GM19023 (cell line): ENCODE data around the gene HCFC2.
"Not testable (repeated sequence)": the region's sequence is repeated elsewhere in the genome, so short reads cannot be mapped to it uniquely, and the experiment has no call there.

Experiments
- ATAC-seq: cut with Tn5 transposase; IDR thresholded peaks from one replicate; pipeline ENCODE4 v1.9.1; 2021; ENCODE audit warnings: mild to moderate bottlenecking, moderate library complexity; ENCODE audit not compliant: unreplicated experiment

HCFC2 gene

DNA sequence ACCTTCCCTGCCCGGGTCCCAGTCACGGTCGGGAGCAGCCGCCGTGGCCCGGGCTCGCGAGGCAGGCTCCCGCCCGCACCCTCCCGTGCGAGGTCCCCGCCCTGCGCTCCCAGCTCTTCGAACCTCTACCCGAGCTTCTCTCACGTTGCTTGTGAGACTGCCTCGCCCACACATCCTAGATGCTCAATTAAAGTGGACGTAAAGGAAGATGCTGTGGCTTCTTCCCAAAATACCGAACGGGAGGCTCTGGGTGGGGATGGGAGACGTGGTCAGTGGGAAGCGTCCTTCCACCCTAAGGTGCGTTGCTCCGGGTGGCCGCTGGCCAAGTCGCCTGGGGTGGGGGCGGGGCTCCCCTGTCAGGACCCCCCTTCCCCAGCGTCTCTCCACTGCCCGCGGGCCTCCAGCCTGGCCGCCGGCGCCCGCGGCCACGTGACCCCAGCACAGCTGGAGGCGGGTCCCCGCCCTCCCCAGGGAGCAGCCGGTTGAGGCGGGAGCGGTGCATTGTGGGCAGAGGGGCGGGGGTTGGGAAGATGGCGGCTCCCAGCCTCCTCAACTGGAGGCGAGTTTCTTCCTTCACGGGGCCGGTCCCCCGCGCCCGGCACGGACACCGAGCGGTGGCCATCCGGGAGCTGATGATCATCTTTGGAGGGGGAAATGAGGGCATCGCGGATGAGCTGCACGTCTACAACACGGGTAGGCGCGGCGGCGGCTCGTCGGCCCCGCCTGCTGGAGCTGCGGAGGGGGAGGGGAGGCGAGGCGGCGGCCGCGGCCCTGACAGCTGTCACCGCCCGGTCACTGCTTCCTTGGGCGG lies at the start of gene HCFC2:
Gene HCFC2 (plus strand): TSS at position 501 of the 811 bp plus-strand sequence. CDS start 30 bp downstream, at position 531.
- peak; percentile 90 for ATAC-seq

DNA sequence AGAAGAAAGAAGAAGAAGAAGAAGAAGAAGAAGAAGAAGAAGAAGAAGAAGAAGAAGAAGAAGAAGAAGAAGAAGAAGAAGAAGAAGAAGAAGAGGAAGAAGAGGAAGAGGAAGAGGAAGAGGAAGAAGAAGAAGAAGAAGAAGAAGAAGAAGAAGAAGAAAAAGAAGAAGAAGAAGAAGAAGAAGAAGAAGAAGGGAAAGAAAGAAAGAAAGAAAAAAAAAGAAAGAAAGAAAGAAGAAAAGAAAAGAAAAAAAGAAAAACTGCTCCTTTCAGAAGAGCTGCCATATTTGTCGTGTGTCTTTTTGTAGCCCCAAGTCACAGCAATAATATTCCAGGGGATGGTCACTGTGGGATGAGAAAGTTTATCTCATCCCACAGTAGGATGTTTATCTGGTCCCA lies 42.5 kb upstream of the HCFC2 start:
- not testable (repeated sequence) for ATAC-seq

DNA sequence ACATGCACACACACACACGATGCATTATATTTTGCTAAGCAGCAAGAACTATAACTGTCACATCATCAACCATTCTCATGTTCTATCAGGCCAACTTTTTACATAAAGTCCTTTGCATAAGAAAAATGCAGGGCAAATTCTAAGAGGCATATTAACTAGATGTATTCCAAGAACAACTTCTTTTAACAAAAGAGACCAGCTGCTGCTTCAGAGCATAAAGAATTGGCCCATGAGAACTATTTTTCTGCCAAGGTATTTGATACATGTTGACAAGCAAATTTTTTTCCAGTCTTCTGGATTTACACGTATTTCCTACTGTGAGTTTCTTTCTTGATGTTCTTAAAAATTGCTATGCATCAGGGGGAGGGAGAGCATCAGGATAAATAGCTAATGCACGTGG lies 41.5 kb upstream of the HCFC2 start:
- no peak for ATAC-seq

DNA sequence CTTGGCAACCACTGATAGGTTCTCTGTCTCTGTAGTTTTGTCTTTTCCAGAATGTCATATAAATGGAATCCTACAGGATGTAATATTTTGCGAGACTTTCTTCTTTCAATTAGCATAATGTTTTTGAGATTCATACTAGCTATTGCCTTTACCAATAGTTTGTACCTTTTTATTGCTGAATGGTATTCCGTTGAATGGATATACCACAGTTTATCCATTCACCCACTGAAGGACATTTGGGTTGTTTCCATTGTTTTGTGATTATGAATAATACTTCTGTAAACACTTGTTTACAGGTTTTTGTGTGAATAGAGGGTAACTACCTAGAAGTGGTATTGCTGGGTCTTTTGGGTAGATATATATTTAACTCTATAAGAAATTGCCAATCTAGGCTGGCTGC lies 40.6 kb upstream of the HCFC2 start:
- ATAC-seq, result no peak

DNA sequence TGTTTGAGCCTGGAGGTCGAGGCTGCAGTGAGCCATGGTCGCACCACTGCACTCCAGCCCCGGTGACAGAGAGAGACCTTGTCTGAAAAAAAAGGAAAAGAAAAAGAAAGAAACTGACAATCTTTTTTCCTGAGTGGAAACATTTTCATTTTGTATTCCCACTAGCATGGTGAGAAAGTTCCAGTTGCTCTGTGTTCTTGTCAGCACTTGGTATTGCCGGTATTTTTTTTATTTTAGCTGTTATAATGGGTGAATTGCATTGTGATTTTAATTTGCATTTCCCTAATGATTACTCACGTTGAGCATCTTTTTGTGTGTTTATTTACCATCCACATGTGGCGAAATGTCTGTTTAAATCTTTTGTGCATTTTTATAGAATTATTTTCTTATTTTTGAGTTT lies 40.0 kb upstream of the HCFC2 start:
- no peak for ATAC-seq

DNA sequence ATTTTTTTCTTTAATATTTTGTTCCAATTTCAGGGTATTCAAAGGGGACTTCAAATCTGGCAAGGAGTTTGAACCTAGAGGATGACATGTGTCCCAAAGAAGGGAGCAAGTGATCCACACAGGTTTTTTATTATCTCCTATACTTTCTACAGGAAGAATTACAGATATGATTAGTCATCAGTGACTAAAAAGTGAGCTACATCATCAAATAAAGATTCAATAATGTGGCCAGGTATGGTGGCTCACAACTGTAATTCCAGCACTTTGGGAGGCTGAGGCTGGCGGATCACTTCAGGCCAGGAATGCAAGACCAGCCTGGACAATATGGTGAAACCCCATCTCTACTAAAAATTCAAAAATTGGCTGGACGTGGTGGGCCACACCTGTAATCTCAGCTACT lies 38.6 kb upstream of the HCFC2 start:
- ATAC-seq, result no peak

DNA sequence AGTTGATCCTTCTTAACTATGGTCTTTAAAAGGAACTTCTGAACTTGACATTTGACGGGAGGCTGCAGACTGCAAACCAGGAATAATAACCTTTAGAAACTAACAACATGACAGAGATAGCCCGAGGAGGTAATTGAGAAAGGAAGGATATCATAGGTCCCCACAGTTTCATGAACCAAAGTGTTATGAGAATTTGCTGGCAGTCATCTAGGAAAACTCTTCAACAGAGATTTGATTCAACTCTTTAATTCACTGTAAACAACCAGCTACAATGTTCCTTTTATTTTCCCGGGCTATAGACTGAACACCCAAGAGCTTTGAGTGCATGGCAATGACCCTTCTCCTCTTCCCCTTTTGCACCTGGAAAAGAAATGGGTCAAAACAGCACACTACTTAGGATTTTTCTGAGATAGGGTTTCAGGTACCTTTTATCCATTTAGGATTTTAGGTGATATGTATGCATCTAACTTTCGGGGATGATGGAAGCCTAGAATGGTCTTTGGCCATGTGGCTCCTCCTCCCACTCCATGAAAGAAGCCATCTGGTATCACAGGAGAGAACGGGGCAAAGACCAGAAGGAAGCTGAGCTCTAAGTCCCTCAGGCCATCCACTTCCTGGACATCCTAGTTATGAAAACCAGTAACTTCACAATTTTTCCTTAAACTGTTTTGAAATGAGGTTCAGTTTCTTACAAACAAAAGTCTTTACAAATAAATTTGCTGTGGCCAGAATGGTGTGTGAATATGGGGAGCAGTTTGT lies 37.3 kb upstream of the HCFC2 start:
- ATAC-seq, result no peak

DNA sequence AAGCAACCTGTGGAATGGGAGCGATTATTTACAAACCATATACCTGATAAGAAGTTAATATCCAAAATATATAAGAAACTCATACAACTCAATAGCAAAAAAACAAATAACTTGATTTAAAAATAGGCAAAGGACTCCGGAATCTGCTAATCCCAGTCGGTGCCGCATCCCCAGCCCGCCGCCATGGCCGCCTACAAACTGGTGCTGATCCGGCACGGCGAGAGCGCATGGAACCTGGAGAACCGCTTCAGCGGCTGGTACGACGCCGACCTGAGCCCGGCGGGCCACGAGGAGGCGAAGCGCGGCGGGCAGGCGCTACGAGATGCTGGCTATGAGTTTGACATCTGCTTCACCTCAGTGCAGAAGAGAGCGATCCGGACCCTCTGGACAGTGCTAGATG lies 33.7 kb upstream of the HCFC2 start:
- not testable (repeated sequence) for ATAC-seq

DNA sequence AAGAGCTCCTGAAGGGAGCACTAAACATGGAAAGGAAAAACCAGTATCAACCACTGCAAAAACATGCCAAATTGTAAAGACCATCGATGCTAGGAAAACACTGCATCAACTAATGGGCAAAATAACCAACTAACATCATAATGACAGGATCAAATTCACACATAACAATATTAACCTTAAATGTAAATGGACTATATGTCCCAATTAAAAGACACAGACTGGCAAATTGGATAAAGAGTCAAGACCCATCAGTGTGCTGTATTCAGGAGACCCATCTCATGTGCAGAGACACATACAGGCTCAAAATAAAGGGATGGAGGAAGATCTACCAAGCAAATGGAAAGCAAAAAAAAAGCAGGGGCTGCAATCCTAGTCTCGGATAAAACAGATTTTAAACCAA lies 28.2 kb upstream of the HCFC2 start:
- ATAC-seq, result not testable (repeated sequence)

DNA sequence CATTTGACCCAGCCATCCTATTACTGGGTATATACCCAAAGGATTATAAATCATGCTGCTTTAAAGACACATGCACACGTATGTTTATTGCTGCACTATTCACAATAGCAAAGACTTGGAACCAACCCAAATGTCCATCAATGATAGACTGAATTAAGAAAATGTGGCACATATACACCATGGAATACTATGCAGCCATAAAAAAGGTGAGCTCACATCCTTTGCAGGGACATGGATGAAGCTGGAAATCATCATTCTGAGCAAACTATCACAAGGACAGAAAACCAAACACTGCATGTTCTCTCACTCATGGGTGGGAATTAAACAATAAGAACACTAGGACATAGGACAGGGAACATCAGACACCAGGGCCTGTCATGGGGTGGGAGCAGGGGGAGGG lies 24.6 kb upstream of the HCFC2 start:
- not testable (repeated sequence) for ATAC-seq

DNA sequence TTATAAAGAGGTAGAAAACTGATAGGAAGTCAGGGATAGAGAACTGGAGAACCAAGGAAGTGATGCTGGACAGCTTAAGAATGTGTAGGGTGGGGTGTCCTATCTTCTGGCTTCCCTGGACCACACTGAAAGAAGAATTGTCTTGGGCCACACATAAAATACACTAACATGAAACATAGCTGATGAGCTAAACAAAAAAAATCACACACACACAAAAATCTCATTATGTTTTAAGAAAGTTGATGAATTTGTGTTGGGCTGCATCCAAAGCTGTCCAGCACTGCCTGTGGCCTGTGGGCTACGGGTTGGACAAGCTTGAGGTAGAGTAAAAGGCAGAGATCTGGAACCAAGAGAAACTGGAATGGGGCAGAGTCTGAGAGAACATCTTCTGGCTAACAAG lies 21.8 kb upstream of the HCFC2 start:
- no peak for ATAC-seq

DNA sequence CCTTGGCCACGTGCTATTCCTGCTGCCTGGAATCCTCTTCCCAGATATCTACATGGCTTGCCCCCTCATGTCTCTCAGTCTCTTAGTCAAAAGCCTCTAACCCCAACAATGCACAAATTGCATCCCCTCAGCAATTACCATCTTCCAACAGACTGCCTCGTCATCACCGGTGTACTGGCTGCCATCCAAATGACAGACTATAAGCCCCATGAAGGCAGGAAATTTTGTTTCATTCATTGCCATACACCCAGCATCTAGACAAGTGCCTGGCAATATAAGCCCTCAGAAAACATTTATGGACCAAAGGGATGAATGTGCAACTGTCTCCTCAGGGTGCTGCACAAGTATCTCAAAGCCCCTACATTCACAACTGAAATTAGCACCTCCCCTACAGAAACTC lies 20.2 kb upstream of the HCFC2 start:
- ATAC-seq, result no peak

DNA sequence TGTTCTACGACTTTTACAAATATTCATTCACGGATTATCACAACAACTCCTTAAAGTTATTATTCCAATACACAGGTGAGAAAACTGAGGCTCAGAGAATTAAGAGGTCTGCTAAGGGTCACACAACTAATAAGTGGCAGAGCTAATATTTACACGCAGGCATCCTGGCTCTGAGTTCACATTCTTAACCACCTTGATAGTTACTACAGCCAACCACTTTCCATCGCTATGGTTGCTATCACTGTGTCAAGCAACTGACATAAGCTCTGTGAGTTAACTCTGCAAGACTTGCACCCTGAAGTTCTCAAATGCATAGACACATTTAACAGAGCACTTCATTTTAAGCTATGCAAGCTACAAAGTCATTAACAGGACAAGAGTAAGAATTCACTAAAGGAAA lies 18.0 kb upstream of the HCFC2 start:
- ATAC-seq, result no peak

DNA sequence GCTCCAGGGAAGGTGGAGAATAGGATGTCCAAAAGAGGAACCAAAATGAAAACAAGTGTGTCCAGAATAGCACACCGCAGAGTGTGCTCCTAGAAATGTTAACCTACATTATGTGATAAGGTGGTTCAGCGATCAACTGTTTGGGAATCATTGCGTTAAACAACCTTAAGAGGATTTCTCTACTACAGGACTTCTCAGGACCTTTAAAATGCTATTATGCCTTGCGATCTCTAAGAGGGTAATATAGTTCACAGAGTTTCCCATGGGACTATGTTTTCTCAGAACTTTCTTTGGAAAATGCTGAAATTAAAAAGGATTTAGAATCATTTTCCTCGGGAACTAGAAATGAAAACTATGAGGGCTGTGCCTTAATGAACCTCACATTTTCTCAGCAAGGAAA lies 16.2 kb upstream of the HCFC2 start:
- no peak for ATAC-seq

DNA sequence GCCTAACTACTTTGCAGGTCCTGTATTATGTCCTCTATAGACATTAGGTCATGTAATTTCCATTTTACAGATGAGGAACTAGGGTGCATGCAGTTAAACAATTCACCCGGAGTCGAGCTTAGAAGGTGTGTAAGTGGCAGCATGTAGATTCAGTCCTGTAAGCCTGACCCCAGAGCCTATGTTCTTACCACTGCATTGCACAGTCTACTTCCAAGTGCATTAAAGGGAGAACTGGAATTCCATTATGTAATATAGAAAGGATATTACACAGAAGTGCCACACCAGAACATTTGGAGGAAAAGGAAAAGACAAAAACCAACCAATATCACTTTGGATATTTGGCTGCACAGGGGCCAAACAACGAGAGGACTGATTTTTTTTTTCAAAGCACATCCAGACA lies 15.5 kb upstream of the HCFC2 start:
- ATAC-seq, result no peak

DNA sequence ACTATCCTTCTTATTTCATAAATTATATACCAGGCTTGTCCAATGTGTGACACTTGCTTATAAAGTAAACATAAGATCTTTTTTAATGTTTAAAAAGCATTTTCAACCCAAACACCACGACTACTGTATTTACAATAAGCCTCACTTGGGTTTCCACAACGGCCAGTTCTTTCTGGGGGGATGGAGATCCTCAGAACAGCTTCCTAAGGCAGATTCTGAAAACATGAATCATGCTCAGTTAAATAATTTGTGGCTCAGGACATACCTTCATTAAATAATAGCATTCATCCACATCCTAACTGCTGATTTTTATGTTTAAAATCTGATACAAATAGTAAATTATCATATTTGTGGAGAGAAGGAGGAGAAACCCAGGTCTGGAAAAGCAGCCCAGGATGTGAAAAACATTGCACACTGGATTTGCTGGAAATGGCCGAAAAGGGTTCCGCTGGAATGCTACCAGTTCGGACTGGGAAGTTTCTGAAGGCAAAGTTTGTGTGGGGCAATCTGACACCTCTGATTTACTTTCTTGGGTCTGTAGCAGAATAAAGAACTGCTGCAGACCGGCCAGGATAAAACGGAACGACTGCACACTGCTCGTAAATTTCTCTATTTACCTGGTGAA lies 14.9 kb upstream of the HCFC2 start:
- no peak for ATAC-seq

DNA sequence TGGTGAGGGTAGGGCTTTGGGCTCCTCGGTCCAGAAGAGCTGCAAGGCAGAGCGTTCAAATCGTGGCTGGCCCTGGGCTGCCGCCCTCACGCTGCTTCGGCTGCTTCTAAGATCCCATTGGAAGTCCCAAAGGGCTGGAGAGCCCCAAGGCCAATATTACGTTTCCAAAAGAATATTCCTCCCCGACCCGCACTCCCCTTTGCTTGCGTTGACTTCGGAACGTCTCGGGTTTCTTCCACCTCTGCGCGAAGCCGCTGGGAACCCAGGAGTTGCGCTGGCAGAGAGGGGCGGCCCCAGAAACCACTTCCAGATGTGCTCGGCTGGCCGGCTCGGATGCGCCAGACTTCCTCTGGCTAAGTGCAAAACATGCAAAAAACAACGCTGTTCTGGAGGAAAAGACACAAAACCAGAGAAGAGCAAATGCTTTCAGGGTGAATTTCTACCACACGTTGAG lies 14.4 kb upstream of the HCFC2 start, which contains the start of gene GLT8D2:
Gene GLT8D2 (minus strand): TSS at position 285 of the 454 bp plus-strand sequence. CDS start 30,539 bp downstream, outside the sequence.
- ATAC-seq, result no peak

DNA sequence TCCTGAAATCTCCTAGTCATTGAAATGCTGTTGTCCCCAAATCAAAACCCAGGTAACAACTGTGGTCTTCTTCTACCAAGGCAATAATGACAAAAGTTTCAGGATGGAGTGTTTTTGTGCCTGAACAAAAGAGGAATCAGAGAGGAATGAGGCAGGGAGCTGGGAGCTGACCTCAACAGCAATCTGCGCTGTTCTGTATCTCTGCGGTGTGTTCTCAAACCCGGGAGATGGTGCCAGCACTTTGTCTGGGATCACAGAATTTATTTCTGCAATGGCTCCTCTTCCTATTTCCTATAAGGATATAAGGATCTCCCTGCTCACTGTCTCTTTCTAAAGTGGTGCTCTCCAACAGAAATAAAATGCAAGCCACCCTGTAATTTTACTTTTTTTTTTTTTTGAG lies 13.9 kb upstream of the HCFC2 start:
- ATAC-seq, result no peak

DNA sequence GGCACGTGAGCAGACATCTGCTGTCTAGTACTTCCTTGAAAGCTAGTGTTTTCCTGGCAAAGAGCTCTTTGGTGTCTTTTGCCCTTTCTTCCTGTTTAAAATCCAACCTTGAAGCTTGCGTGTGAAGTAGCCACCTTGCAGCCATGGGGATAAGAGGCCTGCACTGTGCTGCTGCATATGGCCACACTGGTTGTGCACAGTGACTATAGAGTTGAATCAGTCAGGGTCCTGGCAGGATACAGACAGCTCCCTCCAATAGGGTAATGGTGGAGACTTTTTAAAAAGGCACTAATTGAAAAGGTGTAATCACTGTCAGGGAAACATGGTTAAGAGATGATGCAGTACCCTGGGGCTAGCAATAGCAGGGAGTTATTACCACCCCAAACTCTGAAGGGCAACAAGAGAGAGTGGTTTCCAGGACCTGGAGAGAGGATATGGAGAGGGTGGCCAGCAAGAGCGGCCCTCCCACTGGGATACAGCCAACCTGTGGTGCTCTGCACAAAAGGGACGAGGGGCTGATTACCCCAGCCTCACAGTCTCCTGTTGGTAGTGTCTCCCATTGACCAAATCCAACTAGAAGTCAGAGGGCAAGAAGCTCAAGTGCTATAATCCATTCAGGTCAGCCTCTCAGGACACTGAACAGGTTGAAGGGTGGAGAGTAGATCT lies 9.5 kb upstream of the HCFC2 start:
- ATAC-seq, result no peak

DNA sequence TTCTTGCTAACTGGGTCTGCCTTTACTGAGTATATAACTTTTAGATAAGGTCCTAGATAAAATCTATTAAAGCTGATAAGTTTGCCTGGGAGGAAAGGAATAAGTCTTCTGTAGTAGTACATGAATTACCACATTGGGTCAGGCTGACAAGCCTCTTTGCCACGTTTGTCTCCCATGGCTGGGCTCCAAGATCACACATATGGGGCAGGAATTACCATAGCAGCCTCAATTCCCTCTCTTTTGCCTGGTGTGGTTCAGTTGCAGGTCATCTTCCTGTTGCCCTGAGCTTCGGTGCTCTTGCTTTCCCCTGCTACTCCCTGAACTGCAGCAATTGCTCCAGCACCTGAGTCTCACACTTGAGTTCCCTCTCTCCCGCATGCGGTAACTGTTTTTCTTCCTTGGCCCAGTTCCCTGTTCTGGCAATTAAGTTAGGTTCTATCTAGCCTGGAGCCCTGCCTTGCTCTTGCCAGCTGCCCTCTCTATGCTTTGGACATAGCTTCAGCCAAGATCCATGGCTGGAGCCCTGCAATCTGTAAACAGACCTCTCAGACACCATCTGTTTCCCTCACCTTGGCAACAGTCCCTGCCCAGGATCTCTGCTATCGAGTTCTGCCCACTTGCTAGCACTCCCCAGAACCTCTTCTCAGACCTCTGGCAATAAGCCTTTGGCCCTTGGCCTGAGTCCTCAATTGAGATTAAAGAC lies 8.5 kb upstream of the HCFC2 start:
- no peak for ATAC-seq
